HG03159 (cell line): ENCODE measurements around the gene TSFM.

Source experiments
- ATAC-seq: cut with Tn5 transposase; IDR thresholded peaks from one replicate; pipeline ENCODE4 v1.9.1; 2021; ENCODE audit warnings: mild to moderate bottlenecking, moderate library complexity; ENCODE audit not compliant: unreplicated experiment

The TSFM gene

DNA sequence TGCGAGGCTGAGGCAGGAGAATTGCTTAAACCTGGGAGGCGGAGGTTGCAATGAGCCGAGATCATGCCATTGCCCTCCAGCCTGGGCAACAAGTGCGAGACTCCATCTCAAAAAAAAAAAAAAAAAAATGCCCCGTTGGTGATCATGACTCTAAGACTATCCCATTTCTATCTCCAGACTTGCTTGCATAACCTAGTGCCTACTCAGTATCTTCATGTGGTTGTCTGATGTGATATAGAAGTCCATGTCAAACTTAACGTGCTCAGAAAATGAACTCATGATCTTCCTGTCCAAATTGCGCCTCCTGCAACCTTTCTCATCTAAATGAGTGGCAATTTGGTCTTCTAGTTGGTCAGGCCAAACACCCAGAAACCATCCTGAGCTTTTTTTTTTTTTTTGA lies 4.7 kb upstream of the TSFM start:
- ATAC-seq, result no peak

DNA sequence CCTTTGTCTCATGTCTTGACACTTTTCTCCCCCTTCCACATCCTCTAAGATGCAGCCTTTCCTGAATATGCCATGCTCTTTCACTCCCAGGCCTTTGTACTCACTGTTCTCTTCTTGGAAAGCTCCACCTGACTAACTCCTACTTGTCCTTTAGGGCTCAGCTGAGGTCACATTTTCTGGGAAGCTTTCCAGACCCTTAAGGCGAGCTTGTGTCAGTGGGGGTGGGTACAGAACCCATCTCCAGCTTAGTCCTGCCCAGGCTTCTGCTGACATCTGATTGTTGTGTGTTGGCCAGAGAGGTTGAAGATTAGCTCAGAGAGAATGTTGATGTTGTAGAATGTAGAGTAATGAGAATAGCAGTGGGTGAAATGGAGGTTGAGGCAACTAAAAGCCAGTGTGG lies 2.9 kb upstream of the TSFM start:
- ATAC-seq, result no peak

DNA sequence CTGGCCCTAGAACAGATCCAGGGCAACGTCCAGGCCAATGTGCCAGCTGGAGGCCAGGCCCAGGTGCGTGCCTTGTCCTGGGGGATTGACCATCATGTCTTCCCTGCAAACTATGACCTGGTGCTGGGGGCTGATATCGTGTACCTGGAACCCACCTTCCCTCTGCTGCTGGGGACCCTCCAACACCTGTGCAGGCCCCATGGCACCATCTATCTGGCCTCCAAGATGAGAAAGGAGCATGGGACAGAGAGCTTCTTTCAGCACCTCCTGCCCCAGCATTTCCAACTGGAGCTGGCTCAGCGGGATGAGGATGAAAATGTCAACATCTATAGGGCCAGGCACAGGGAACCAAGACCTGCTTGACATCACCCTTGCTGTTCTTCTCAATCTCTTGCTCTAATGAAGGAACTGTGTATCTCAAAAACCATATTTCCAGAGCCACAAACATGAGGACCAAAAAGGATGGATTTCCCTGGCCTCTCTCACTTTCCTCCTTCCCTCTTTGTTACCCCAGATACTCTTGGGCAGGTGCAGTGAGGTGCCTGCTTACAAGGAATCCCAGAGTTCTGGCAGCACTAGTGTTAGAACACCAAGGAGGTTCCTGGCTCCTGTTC lies 2.2 kb upstream of the TSFM start:
- no peak for ATAC-seq

DNA sequence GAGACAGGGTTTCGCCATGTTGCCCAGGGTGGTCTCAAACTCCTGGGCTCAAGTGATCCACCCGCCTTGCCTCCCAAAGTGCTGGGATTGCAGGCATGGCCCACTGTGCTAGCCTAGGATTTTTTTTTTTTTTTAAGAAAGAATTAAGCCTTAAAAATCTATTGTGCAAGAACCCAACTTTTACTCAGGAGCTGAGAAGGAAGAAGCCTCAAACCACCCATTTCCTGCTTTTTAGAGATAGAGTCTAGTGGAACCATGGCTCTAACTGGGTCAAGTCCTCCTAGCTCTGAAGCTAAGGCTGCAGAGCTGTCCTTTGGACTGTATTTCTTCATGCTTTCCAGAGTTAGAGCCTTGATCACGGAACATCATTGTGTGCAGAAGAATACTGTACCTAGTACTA lies 1.3 kb upstream of the TSFM start:
- ATAC-seq, result no peak

DNA sequence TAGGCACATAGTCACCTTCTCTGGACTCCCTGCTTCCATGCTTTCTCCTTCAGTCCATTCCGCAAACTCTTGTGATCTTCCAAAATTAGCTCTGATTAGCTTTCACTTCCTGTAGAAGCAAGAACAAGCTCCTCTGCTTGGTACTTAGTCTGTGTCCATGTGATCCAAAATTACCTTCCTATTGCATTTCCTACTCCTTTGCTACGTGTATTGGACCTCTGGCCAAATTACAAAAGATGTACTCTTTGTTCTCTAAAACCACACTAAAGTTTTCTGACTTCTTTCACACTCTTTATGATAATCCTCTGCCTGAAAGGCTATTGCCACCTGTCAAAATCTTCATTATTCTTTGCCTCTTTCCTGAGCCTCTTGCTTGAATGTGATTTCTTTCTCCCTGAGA lies 786 bp upstream of the TSFM start:
- no peak for ATAC-seq

DNA sequence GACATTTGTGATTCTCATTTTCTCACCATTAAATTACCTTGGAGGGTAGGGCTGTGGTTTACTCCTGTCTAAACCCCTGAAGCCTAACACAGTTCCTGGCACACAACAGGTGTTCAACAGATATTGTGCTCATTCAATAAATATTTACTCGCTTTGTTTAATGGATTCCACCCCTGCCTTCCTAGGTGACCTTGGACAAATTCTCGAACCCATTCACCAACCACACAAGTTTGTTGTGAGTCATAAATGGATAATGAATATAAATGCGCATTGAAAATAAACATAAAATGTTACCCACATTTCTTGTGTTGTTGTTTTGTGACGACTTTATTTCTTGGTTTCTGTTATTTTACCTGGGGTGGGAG lies 362 bp upstream of the TSFM start:
- ATAC-seq, result peak; percentile 11

DNA sequence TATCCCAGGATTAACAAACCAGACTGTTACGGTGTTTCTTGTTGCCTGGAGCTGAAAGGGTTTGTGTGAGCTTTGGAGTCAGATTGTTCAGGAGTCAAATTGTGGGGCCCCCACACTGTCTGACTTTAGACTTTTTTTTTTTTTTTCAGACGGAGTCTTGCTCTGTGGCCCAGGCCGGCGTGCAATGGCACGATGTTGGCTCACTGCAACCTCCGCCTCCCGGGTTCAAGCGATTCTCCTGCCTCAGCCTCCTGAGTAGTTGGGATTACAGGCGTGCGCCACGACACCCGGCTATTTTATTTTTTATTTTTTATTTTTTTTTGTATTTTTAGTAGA lies 847 bp downstream of the TSFM start:
- no peak for ATAC-seq

DNA sequence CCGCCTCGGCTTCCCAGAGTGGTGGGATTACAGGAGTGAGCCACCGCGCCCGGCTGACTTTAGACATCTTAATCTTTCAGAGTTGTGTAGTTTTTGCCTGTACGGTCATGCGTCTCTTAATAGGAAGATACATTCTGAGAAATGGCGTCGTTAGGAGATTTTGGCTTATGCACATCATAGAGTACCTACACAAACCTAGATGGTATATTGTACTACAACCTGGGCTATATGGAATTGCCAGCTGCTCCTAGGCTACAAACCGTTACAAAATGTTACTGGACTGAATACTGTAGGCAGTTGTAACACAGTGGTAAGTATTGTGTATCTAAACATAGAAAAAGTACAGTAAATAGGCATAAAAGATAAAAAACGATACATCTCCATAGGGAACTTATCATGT lies 1.3 kb downstream of the TSFM start:
- ATAC-seq, result no peak

DNA sequence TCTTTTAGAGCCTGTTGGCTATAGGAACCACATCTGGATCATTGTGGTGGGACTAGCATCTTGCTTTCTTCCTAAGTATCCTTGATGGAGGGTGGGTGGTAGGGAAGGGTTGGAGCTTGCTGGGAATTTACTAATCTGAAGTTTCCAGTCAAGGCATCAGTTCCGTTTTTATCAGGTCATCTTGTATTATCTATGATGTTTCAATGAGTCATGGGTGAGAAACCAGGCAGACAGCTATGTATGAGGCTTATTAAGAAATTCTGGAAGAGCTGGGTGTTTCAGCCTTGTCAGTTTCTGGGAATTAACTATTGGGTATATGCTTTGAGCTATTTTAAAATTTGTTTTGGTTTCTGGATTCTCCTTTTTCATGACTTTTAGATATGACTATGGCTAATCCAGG lies 11.3 kb downstream of the TSFM start:
- ATAC-seq, result no peak

DNA sequence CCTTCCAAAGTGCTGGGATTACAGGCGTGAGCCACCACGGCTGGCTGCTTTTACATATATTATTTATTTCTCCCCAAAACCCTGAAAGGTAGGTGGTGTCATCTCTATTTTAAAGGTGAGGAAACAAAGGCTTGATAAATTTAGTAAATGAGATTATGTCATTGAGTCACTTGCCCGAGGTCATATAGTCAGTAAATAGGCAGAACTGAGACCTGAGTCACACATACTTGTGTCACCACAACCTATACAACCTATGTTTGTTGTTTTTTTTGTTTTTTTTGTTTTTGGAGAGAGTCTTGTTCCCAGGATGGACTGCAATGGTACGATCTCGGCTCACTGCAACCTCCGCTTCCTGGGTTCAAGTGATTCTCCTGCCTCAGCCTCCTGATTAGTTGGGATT lies 12.8 kb downstream of the TSFM start:
- ATAC-seq, result no peak

DNA sequence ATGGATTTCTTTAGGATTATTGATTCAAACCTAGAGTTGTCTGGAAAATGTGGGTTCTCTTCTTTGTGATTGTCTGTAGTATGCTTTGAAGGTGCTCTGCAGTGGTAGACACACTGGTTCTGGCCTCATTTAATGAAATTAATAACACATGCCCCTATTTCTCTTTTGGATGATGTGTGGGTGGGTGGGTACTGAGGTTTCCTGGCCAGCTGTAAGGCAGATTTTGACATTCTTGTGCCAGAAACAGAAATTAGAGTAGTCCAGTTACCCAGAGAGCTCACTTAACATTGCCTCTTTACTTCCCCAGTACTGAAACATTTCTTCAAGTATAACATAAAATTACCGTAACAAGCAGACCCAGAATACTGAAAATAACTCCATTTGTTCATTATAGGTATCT lies 14.4 kb downstream of the TSFM start:
- no peak for ATAC-seq

DNA sequence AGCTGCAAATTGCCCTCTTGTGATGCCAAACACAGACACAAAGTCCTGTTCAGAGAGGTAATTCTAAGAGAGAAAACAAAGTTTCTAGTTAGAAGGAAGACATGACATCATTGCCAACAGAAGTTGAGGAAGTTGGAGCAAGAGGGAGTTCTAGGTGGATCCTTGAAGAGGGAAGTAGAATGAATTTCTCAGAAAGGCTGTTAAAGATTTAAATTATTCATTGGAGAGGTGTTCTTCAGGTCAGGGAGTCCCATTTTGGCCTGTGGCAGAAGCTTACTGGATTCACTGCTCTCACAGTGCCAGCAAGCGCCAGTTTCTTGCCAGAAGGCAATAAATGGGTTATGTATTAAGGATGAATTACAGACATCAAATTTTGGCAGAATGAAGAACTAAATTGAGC lies 15.3 kb downstream of the TSFM start:
- no peak for ATAC-seq

DNA sequence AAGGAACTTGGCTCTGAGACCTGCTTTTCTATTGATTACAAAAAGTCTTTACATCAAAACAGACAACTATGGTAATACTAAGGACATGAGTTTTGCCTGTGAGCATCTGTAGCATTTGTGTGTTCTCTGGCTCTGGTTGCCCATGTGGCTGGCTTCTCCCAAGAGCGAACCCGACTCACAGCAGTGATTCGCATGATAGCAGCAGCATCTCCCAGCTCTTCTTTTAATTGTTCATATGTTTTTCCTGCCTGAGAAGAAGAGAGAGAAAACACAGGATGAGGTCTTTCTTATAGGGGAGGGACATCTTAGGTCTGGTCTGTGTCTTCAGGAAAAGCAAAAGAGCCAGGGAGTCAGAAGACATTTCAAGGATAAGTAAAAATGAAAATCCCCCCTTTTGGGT lies 18.4 kb downstream of the TSFM start:
- no peak for ATAC-seq

DNA sequence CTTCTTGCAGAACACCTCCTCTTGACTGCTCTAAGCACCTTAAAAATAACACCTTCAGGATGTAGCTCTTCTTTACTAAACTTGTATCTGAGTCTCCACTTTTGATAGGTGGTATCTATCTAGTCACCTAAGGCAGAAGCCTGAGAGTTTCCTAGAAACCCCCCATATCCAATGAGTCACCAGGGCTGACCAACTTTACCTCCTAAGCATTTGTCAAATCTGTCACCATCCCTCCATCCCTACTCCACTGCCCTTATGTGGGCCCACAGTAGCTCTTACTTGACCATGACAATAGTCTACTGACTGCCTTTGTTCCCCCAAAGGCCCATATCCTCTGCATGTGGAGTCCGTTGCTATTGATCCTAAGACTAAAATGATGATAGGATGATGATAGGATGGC lies 20.0 kb downstream of the TSFM start:
- no peak for ATAC-seq

DNA sequence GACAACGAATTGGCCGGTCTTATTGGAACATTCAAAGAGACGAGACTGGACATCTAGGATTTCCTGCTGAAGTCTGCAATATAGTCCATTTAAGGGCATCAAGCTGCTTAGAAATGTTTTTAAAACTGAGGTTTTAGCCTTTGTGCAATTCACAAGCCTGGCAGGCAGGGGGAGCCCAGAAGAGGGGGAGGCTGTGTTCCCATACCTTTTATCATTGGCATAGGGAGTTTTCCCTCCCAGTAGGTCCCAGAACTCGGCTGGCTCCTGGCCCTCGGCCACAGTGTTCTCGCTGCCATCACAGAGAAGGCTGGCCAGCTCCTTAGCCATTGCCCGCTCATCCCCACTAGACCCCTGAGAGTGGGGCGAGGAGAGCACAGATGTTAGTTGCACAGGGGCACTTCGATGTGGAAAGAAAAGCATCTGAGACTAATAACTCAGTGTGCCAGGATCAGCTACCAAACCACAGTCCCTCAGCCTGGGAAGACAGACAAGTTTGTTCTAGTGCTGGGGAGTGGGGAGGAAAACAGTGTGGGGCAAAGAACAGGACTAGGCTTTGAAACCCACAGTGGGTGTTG lies 20.8 kb downstream of the TSFM start:
- no peak for ATAC-seq

DNA sequence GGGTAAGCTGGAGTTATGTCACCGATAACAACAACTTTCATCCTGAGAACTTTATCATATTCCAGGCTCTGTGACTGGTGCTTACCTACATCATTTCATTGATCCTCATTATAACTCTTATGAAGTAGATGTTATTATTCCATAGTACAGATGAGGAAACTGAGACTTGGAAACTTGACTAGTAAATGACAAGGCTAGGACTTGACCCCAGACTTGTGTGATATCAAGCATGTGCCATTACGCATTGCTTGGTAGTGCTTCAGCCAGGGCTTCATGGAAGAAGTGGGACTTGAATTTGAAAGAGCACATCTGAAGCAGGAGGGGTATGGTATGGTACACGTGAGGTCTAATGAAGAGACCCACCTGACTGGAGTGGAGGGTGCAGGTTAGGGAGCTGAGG lies 24.1 kb downstream of the TSFM start:
- no peak for ATAC-seq

DNA sequence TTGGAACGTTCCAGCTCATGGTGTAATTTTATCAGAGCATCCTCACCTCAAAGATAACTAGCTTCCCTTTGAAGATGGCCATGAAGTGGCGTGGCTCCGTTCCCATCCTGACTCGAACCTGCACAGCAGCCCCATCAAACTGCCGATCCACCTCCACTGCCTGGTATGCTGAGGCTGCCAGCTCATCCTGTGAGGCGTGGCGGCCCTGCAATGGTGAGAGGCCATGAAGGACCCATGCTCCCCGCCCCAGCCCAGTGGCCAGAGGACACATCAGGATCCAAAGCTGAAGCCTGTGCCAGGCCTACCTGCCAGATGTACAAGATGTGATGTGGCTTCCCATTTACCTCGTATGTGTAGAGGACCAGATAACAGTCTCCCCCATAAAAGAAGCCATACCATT lies 24.7 kb downstream of the TSFM start:
- ATAC-seq, result no peak

DNA sequence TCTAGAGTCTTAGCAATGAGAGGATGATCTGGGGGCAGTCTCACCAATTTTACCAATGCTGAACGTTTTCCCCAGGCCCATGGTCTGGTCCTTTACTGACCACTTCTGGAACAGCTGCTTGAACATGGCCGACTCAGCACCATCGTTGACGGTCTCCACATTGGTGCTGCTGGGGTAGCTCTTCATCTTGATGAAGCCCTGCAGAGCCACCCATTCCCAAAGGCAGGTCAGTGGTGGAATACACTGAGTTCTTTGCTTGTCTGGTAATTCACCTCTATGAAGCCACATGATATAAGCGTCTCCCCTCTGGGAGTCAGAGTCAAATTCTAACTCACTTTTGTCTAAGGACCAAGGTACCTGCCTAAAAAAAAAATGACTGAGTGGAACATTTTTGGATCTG lies 25.8 kb downstream of the TSFM start:
- no peak for ATAC-seq

DNA sequence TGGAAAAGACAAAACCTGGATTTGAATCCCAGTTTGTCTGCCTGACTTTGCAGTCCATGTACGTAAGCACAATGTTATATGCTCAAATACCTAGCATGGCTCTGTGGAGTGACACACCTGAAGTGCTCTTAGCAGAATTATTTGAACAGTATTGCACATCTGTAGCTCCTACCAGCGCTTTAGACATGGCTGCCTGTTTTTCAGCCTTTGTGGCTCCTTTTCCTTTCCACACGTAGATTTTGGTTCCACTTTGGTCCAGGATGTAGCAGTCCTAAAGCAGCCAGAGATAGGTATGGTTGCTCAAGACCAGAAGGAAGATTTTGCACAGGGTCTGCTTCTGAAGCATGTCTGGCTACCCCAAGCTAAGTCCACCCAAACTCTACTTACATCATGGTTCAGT lies 26.8 kb downstream of the TSFM start:
- ATAC-seq, result no peak

DNA sequence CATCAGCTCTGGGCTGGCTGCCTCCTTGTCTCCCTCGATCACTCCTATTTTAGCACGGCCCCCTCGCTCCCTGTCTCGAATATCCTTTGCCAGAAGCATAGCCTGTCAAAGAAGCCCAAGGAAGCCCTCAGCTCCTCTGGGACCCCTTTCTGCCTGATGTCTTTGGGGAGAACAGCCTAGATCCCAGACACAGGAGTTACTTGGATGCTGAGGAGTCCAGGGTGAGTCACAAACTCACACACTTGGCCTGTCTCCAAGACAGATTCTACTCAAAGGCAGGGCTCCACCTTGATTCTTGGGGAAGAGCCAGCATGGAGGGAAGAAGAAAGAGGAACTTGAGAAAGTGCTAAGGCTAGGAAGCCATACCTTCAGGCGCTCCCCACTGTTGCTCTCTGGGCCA lies 27.9 kb downstream of the TSFM start:
- no peak for ATAC-seq

DNA sequence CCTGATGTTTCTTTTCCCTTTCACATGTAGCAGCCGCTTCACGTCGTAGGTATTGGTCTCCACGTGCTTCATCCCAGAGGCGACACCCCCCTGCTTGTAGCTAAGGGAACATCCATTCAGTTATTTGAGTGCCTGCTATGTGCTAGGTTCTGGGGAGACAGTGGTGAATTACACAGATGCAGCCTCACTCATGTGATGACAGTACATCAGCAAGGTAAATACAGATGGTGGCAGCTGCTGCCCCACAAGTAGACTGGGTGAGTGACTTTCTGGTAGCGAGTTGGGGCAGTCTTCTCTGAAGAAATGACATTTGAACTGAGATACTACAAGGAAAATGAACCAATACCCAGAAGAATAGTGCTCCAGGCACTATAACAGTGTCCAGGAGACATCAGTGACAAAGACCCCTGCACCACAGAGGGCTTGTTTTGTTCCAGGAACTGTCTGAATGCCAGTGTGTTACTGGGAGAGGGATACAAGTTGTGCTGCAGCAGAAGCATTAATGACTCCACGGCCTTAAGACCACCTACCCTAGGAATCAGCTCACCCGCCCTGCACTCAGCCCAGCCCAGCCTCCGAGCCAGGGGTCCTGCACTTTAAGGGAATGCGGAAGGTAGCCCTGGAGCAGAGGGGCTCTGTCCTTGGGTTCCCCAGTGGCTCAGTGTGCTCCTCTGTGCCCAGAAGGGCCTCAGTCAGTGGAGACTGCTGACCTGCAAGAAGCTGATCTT lies 28.6 kb downstream of the TSFM start:
- no peak for ATAC-seq

DNA sequence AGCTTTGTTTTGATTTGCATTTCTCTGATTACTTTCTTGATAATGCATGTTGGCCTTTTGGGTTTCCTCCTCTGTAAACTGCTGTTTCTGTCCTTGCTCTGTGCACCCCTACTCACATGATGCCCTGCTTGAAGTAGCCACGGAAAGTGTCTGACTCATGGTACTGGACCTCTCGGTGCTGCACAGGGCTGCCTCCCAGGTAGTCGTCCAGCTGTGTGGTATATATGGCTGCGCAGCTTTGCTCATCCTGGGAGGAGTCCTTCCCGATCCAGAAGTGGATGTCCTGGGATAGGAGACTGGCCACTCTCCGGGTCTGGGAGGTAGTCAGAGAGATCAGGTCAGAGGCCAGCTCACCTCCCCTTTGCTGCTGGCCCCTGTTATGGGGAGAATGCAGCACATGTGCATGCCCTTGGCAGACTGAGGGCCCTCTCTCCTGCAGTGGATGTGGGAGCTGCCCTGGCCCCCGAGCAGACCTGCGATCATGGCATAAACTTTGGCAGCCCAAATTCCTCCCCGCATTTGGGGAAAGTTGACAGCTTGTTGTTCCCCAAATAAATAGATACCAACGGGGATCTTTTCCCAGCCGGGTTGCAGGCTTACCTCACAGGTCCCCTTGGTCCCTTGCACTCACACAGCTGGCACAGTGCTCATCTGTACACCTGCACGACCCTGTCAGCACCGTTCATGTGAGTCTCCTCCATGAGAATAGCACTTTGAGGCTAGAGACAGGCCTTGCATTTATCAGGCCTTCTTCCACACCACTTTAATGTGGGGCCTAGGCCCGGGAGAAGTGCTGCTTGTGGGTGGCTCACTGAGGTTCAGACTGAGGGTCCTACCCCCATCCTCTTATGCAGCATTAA lies 30.8 kb downstream of the TSFM start:
- ATAC-seq, result no peak
